Suprapubic skin (tissue), 2 donors: ENCODE data around the gene ZMAT3.

ENCODE experiments used
- EP300 ChIP-seq: sonication (generic); formaldehyde crosslinking; IDR thresholded peaks from one replicate; pipeline ENCODE4 v1.6.1; 2017; ENCODE audit warnings: antibody characterized with exemption
- POLR2A ChIP-seq, 2 donors: fragments of 450-650 bp; IDR thresholded peaks; one replicate each; pipeline ENCODE4 v1.6.1; 2017; ENCODE audit warnings: antibody characterized with exemption in 2 of 2, mild to moderate bottlenecking in 2 of 2, moderate library complexity in 2 of 2

GRCh38 chr3:178982137-178982536 is 89.5 kb downstream of the ZMAT3 start:
- no peak for TF ChIP-seq POLR2A (IDR thresholded peaks at IDR 0.05)
- TF ChIP-seq EP300, result no peak
